ENCODE results near the gene LAG3. TPM values are rescaled to one million over a fixed set of nuclear protein-coding genes. Genes with fewer than 3 reads are reported as not detected.
A peak's percentile ranks its signal among the peaks of the same experiment; 100 is the strongest.

The LAG3 gene
- total RNA-seq, 1 experiment from 2014 or later = 3.3 TPM

- Histone ChIP-seq H3K27ac (ENCODE audit: low read depth, low read length) (peak overlapping the region; percentile 72), H3K9me2 (ENCODE audit: insufficient read depth) (no peaks in the 10 kb centered on the region), H4K20me1 (ENCODE audit: insufficient read depth) (no peaks in the 10 kb centered on the region), H3K9ac (ENCODE audit: low read length) (peak overlapping the region; percentile 84), H3K9me3 (ENCODE audit: control insufficient read depth in 1 of 2, insufficient read depth in 1 of 2, low read depth in 1 of 2, low read length in 2 of 2) (no peaks in the 10 kb centered on the region), H3K36me3 (ENCODE audit: control insufficient read depth in 1 of 2, insufficient read depth in 2 of 2, low read length in 2 of 2) (peaks cover 9 to 13% of the 10 kb centered on the region in 2 experiments; a peak in 3 of 4 replicates), H3K4me3 (replicated peaks in 1 of 2; ENCODE audit: low read depth in 1 of 2, low read length in 2 of 2) (peak overlapping the region; percentile 85 to 90), H3K4me1 (ENCODE audit: control insufficient read depth in 1 of 2, insufficient read depth in 2 of 2, low read length in 2 of 2) (peaks cover 45 to 75% of the 10 kb centered on the region in 2 experiments), H3K27me3 (ENCODE audit: insufficient read depth, low read length) (no peaks in the 10 kb centered on the region), H2AFZ (ENCODE audit: low read depth, low read length, poor library complexity, severe bottlenecking) (no peak overlapping the region), H3K4me2 (ENCODE audit: low read length) (peak overlapping the region; percentile 95), H3K79me2 (ENCODE audit: insufficient read depth, low read length) (peaks cover 29% of the 10 kb centered on the region)
- RAD21 ChIA-PET (ENCODE audit: low non-redundant PET in 1 of 2, low total read pairs in 2 of 2, uncharacterized antibody in 2 of 2, unreplicated experiment in 2 of 2) = no interaction called here
- POLR2A ChIA-PET = interaction anchor here (1.0 to 3.0 kb wide), 6 partner anchors 13 to 195 kb away, joined by 3 to 41 read pairs (median 13); partner anchors contain the start of genes CDCA3, COPS7A, MLF2 and USP5
- intact Hi-C loops (cut with micrococcal nuclease) = loop anchor here (2.0 kb wide), 1 partner anchor 15 kb away; the partner anchor contains the start of gene MLF2
- DNase-seq (ENCODE audit: low read depth, low spot score) (no peak), ATAC-seq (no peak)
- CTCF ChIA-PET = interaction anchor here (1.0 to 3.0 kb wide), 7 partner anchors 10 to 85 kb away, joined by 3 to 53 read pairs (median 3); partner anchors contain the start of genes MLF2, P3H3 and USP5
- no TSS peak for BruUV-seq (replicated peaks)
- TF ChIP-seq ATF3 (IDR thresholded peaks at IDR 0.05) = no peak
- TF ChIP-seq REST (IDR thresholded peaks at IDR 0.05; ENCODE audit: low read depth) = no peak
- TF ChIP-seq ZNF274 (IDR thresholded peaks at IDR 0.05; ENCODE audit: low read depth, low read length) = no peak
- no peak for TF ChIP-seq EZH2phosphoT487 (IDR thresholded peaks at IDR 0.05; ENCODE audit: borderline replicate concordance)
- no peak for TF ChIP-seq POLR2AphosphoS5 (IDR thresholded peaks at IDR 0.05; ENCODE audit: low read depth, low read length)
- no peak for TF ChIP-seq ZBTB33 (IDR thresholded peaks at IDR 0.05; ENCODE audit: extremely low read depth, insufficient replicate concordance, low read length)
- no peak for TF ChIP-seq SP1 (IDR thresholded peaks at IDR 0.05; ENCODE audit: low read depth)
- no peak for TF ChIP-seq EGR1 (IDR thresholded peaks at IDR 0.05; ENCODE audit: low read depth)
- no peak for TF ChIP-seq POLR2A (IDR thresholded peaks at IDR 0.05; ENCODE audit: borderline replicate concordance, extremely low read depth, insufficient read depth, insufficient read length)
- no peak for TF ChIP-seq JUND (IDR thresholded peaks at IDR 0.05)
- no peak for TF ChIP-seq YY1 (IDR thresholded peaks at IDR 0.05; ENCODE audit: extremely low read depth, insufficient replicate concordance, low read depth, low read length)
- no peak for TF ChIP-seq TCF7L2 (IDR thresholded peaks at IDR 0.05; ENCODE audit: borderline replicate concordance, extremely low read depth, insufficient read depth, insufficient read length)
- no peak for TF ChIP-seq ELF1 (IDR thresholded peaks at IDR 0.05; ENCODE audit: borderline replicate concordance, low read depth)
- TF ChIP-seq SIN3A (IDR thresholded peaks at IDR 0.05; ENCODE audit: low read depth) = no peak
- no peak for TF ChIP-seq SRF (IDR thresholded peaks at IDR 0.05; ENCODE audit: low read depth)
- no peak for TF ChIP-seq CEBPB (IDR thresholded peaks at IDR 0.05; ENCODE audit: low read depth)
- no peak for TF ChIP-seq CBX3 (IDR thresholded peaks at IDR 0.05; ENCODE audit: low read depth)
- TF ChIP-seq ZFX (IDR thresholded peaks at IDR 0.05) = no peak
- no peak for TF ChIP-seq RAD21 (IDR thresholded peaks at IDR 0.05; ENCODE audit: low read depth)
Measured at GRCh38 chr12:6767353-6768319, 4.7 kb upstream of the LAG3 start.

Measured in HCT116 (cell line).